HG02798 (cell line): ENCODE measurements around the gene SELENOP.

Experiments
- ATAC-seq: cut with Tn5 transposase; IDR thresholded peaks from one replicate; pipeline ENCODE4 v1.9.1; 2021; ENCODE audit warnings: mild to moderate bottlenecking; ENCODE audit not compliant: unreplicated experiment, poor library complexity

The SELENOP gene

DNA sequence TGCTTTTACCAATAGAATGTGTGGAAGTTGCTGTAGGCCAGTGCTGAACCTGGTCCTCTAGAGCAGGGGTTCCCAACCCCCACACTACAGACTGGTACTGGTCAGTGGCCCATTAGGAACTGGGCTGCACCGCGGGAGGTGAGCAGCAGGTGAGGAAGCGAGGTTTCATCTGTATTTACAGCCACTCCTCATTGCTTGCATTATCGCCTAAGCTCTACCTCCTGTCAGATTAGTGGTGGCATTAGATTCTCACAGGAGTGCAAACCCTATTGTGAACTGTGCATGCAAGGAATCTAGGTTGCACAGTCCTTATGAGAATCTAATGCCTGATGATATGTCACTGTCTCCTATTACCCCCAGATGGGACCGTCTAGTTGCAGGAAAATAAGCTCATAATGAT, 61.2 kb downstream of the SELENOP start:
- no peak for ATAC-seq
